ENCODE results near the gene VWA1.

- TF ChIP-seq CTCF (IDR thresholded peaks at IDR 0.05) (no peak), POLR2AphosphoS5 (IDR thresholded peaks at IDR 0.05; ENCODE audit: low read depth, low read length) (no peak), REST (IDR thresholded peaks at IDR 0.05; ENCODE audit: insufficient read depth in 1 of 2, low read depth in 2 of 2, low read length in 1 of 2) (no peak)
These were observed 26.3 kb downstream of the VWA1 start for GRCh38 chr1:1461721-1462317.
